WTC11 (cell line): ENCODE results near the gene PTPRK. TPM values are rescaled to one million over a fixed set of nuclear protein-coding genes. Genes with fewer than 3 reads are reported as not detected.

Source experiments
- ATAC-seq: fragments of 200-7000 bp; cut with Tn5 transposase; 2 replicates; pipeline ENCODE4 v1.10.0; 2021; ENCODE audit warnings: mild to moderate bottlenecking, moderate library complexity
- CTCF ChIA-PET: fragments of 300-600 bp; sonication (Branson Sonifier 250); formaldehyde crosslinking; loops from one replicate; lab custom pipeline; 2021; ENCODE audit warnings: antibody characterized with exemption; lab: Charles Lee
- POLR2A ChIA-PET: fragments of 350-600 bp; sonication (Branson Sonifier 250); formaldehyde crosslinking; loops from one replicate; lab custom pipeline; 2021; ENCODE audit warnings: antibody characterized with exemption; lab: Charles Lee
- DNase-seq: peaks from one replicate; pipeline ENCODE4 v3.0.0; 2021; ENCODE audit warnings: low spot score
- H3K27ac Mint-ChIP-seq: 2 replicates; pipeline ENCODE4 v1.8.0; 2021; ENCODE audit warnings: mixed read lengths
- H3K27me3 Mint-ChIP-seq: 2 replicates; pipeline ENCODE4 v1.8.0; 2021; ENCODE audit warnings: low read depth, mild to moderate bottlenecking, moderate library complexity, mixed read lengths
- H3K36me3 Mint-ChIP-seq: 2 replicates; pipeline ENCODE4 v1.8.0; 2021; ENCODE audit warnings: mixed read lengths
- H3K4me1 Mint-ChIP-seq: 2 replicates; pipeline ENCODE4 v1.8.0; 2022; ENCODE audit warnings: mixed read lengths
- H3K4me3 Mint-ChIP-seq: 2 replicates; pipeline ENCODE4 v1.8.0; 2021; ENCODE audit warnings: mild to moderate bottlenecking, moderate library complexity, mixed read lengths
- H3K9me3 Mint-ChIP-seq: 2 replicates; pipeline ENCODE4 v1.8.0; 2021; ENCODE audit warnings: mixed read lengths
- CREB1 ChIP-seq: sonication (generic); formaldehyde crosslinking; IDR thresholded peaks from 2 replicates; pipeline ENCODE4 v1.8.0; 2023; ENCODE audit warnings: mild to moderate bottlenecking, missing genetic modification reagents
- ESRRA ChIP-seq: sonication (generic); formaldehyde crosslinking; IDR thresholded peaks from 2 replicates; pipeline ENCODE4 v1.8.1; 2022; ENCODE audit warnings: mild to moderate bottlenecking, missing genetic modification reagents, borderline replicate concordance
- IRF2 ChIP-seq: sonication (generic); formaldehyde crosslinking; IDR thresholded peaks from 2 replicates; pipeline ENCODE4 v1.8.0; 2022; ENCODE audit warnings: low read depth, missing genetic modification reagents, borderline replicate concordance
- NR3C1 ChIP-seq: sonication (generic); formaldehyde crosslinking; conservative IDR thresholded peaks from 2 replicates; pipeline ENCODE4 v1.8.1; 2023; ENCODE audit warnings: low read depth, mild to moderate bottlenecking, missing genetic modification reagents
- SP1 ChIP-seq: sonication (generic); formaldehyde crosslinking; conservative IDR thresholded peaks from 2 replicates; pipeline ENCODE4 v1.8.1; 2022; ENCODE audit warnings: missing genetic modification reagents
- TEAD1 ChIP-seq: sonication (generic); formaldehyde crosslinking; IDR thresholded peaks from 2 replicates; pipeline ENCODE4 v1.8.0; 2022; ENCODE audit warnings: mild to moderate bottlenecking, missing genetic modification reagents
- ZNF219 ChIP-seq: sonication (generic); formaldehyde crosslinking; IDR thresholded peaks from 2 replicates; pipeline ENCODE4 v1.8.0; 2023; ENCODE audit warnings: missing genetic modification reagents, mild to moderate bottlenecking, borderline replicate concordance
- total RNA-seq: library from RNA; stranded (reverse); gene quantifications from 3 replicates; pipeline ENCODE4 v1.2.3, GENCODE V29; 2021
- TF ChIP-seq, protein P1 (sequence below): fragments of 250-450 bp; sonication (Bioruptor Pico); IDR thresholded peaks from 2 replicates; pipeline ENCODE4 v1.9.0; 2021; ENCODE audit warnings: mild to moderate bottlenecking, borderline replicate concordance
- TF ChIP-seq, protein P2 (sequence below): sonication (generic); formaldehyde crosslinking; IDR thresholded peaks from 2 replicates; pipeline ENCODE4 v1.8.1; 2022; ENCODE audit warnings: mild to moderate bottlenecking, missing genetic modification reagents, moderate library complexity, borderline replicate concordance
- TF ChIP-seq, protein P3 (sequence below): sonication (generic); formaldehyde crosslinking; IDR thresholded peaks from 2 replicates; pipeline ENCODE4 v1.8.0; 2023; ENCODE audit warnings: missing genetic modification reagents
- TF ChIP-seq, protein P4 (sequence below): sonication (generic); formaldehyde crosslinking; IDR thresholded peaks from 2 replicates; pipeline ENCODE4 v1.8.1; 2023; ENCODE audit warnings: mild to moderate bottlenecking, missing genetic modification reagents, borderline replicate concordance
- TF ChIP-seq, protein P5 (sequence below): sonication (generic); formaldehyde crosslinking; IDR thresholded peaks from 2 replicates; pipeline ENCODE4 v1.8.0; 2022; ENCODE audit warnings: mild to moderate bottlenecking, missing genetic modification reagents
- TF ChIP-seq, protein P6 (sequence below): fragments of 250-450 bp; sonication (Bioruptor Pico); IDR thresholded peaks from 2 replicates; pipeline ENCODE4 v1.9.0; 2021; ENCODE audit warnings: moderate library complexity, mild to moderate bottlenecking, inconsistent platforms, borderline replicate concordance
- TF ChIP-seq, protein P7 (sequence below): fragments of 250-450 bp; sonication (Bioruptor Pico); IDR thresholded peaks from 2 replicates; pipeline ENCODE4 v2.1.2; 2022; ENCODE audit warnings: mild to moderate bottlenecking, moderate library complexity

PTPRK gene
- total RNA-seq, 1 experiment from 2014 or later: 44.8 TPM

DNA sequence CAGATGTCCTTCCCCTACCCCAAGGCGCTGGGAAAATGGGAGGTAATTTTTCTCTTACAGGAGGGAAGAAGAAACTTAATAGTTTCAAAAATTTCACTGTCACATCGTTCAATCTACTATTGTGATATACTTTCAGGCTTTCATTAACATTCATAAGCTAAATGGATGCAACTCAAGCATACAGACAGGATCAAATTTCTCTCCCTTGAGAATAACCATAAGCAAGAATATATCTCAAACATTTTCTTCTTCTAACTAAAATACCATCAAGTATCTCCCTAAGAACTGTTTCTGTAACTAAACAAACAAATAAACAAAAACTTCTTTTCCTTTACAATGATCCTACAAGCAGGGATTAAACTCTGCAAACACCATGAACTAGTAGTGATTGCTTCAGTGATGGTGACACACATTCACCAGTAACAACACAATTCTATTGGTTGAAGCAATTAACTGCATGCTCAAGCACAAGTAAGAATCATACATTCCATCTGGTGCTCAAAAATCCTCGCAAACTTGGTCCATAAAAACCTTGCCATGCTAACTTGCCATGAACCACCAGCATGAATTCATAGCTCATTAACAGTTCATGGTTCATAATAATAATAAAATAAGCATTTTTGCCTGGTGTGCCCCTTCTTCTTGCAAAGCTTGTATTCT is 183.8 kb downstream of the PTPRK start (continued):
- TF ChIP-seq, protein P1, sequence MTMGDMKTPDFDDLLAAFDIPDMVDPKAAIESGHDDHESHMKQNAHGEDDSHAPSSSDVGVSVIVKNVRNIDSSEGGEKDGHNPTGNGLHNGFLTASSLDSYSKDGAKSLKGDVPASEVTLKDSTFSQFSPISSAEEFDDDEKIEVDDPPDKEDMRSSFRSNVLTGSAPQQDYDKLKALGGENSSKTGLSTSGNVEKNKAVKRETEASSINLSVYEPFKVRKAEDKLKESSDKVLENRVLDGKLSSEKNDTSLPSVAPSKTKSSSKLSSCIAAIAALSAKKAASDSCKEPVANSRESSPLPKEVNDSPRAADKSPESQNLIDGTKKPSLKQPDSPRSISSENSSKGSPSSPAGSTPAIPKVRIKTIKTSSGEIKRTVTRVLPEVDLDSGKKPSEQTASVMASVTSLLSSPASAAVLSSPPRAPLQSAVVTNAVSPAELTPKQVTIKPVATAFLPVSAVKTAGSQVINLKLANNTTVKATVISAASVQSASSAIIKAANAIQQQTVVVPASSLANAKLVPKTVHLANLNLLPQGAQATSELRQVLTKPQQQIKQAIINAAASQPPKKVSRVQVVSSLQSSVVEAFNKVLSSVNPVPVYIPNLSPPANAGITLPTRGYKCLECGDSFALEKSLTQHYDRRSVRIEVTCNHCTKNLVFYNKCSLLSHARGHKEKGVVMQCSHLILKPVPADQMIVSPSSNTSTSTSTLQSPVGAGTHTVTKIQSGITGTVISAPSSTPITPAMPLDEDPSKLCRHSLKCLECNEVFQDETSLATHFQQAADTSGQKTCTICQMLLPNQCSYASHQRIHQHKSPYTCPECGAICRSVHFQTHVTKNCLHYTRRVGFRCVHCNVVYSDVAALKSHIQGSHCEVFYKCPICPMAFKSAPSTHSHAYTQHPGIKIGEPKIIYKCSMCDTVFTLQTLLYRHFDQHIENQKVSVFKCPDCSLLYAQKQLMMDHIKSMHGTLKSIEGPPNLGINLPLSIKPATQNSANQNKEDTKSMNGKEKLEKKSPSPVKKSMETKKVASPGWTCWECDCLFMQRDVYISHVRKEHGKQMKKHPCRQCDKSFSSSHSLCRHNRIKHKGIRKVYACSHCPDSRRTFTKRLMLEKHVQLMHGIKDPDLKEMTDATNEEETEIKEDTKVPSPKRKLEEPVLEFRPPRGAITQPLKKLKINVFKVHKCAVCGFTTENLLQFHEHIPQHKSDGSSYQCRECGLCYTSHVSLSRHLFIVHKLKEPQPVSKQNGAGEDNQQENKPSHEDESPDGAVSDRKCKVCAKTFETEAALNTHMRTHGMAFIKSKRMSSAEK: no peak
- TF ChIP-seq, protein P2, sequence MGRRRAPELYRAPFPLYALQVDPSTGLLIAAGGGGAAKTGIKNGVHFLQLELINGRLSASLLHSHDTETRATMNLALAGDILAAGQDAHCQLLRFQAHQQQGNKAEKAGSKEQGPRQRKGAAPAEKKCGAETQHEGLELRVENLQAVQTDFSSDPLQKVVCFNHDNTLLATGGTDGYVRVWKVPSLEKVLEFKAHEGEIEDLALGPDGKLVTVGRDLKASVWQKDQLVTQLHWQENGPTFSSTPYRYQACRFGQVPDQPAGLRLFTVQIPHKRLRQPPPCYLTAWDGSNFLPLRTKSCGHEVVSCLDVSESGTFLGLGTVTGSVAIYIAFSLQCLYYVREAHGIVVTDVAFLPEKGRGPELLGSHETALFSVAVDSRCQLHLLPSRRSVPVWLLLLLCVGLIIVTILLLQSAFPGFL (CRISPR knock-in tag): no peak
- TF ChIP-seq CREB1 (no peak), ESRRA (CRISPR knock-in tag) (no peak), IRF2 (CRISPR knock-in tag) (no peak), NR3C1 (CRISPR knock-in tag) (no peak)
- TF ChIP-seq, protein P3, sequence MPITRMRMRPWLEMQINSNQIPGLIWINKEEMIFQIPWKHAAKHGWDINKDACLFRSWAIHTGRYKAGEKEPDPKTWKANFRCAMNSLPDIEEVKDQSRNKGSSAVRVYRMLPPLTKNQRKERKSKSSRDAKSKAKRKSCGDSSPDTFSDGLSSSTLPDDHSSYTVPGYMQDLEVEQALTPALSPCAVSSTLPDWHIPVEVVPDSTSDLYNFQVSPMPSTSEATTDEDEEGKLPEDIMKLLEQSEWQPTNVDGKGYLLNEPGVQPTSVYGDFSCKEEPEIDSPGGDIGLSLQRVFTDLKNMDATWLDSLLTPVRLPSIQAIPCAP (CRISPR knock-in tag): no peak

DNA sequence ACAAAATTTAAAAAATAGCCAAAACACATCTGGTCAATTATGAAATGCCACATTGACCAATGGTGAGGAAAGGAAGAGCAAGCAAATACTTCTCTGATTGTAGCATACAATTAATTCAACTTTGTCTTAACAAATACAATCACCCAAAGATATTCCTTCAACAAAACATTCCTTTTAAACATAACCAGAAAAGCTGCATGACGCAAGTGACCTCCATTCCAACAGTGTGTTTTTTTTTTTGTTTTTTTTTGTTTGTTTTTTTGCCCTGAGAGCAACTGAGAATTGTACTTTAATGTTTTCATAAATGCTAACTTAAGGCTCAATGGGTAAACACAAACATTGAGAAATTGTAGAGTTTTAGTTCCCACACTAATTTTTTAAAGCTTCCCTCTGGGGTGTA is 184.4 kb downstream of the PTPRK start:
- TF ChIP-seq, protein P2 (CRISPR knock-in tag): no peak
- TF ChIP-seq, protein P3 (CRISPR knock-in tag): no peak
- TF ChIP-seq SP1: no peak
- Mint-ChIP-seq H3K9me3 (no peaks in the 10 kb centered on the region), H3K27me3 (no peaks in the 10 kb centered on the region), H3K36me3 (no peaks in the 10 kb centered on the region), H3K27ac (no peak overlapping the region), H3K4me3 (no peak overlapping the region), H3K4me1 (peaks cover 28% of the 10 kb centered on the region)
- ATAC-seq: no peak
- DNase-seq: no peak
- ChIA-PET POLR2A (no interaction called here), CTCF (interaction anchor here (0.7 kb wide), 1 partner anchor 177 kb away, joined by 3 read pairs; no protein-coding TSS in a partner anchor)

DNA sequence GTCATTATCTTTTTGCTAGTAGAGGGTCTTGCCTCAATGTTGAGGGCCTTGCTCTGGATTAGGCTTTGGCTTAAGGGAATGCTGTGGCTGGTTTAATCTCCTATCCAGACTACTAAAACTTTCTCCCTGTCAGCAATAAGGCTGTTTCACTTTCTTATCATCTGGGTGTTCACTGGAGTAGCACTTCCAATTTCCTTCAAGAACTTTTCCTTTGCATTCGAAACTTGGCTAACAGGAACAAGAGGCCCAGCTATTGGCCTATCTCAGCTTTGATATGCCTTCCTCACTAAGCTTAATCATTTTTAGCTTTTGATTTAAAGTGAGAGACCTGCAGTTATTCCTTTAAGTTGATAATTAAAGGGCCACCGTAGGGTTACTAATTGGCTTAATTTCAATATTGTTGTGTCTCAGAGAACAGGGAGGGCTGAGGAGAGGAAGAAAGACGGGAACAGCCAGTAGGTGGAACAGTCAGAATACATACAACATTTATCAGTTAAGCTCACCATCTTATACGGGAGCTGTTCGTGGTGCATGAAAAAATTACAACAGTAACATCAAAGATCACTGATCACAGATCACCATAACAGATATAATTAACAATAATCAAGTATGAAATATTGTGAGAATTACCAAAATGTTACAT is 186.7 kb downstream of the PTPRK start:
- no peak; the same call in 1 of the 2 replicates for ATAC-seq
- DNase-seq: no peak
- POLR2A ChIA-PET: no interaction called here
- no peak overlapping the region for H3K27ac Mint-ChIP-seq
- H3K36me3 Mint-ChIP-seq: no peaks in the 10 kb centered on the region
- H3K27me3 Mint-ChIP-seq: no peaks in the 10 kb centered on the region
- H3K9me3 Mint-ChIP-seq: no peaks in the 10 kb centered on the region
- CTCF ChIA-PET: no interaction called here
- H3K4me3 Mint-ChIP-seq: no peak overlapping the region
- H3K4me1 Mint-ChIP-seq: peaks cover 27% of the 10 kb centered on the region
- TF ChIP-seq, protein P4, sequence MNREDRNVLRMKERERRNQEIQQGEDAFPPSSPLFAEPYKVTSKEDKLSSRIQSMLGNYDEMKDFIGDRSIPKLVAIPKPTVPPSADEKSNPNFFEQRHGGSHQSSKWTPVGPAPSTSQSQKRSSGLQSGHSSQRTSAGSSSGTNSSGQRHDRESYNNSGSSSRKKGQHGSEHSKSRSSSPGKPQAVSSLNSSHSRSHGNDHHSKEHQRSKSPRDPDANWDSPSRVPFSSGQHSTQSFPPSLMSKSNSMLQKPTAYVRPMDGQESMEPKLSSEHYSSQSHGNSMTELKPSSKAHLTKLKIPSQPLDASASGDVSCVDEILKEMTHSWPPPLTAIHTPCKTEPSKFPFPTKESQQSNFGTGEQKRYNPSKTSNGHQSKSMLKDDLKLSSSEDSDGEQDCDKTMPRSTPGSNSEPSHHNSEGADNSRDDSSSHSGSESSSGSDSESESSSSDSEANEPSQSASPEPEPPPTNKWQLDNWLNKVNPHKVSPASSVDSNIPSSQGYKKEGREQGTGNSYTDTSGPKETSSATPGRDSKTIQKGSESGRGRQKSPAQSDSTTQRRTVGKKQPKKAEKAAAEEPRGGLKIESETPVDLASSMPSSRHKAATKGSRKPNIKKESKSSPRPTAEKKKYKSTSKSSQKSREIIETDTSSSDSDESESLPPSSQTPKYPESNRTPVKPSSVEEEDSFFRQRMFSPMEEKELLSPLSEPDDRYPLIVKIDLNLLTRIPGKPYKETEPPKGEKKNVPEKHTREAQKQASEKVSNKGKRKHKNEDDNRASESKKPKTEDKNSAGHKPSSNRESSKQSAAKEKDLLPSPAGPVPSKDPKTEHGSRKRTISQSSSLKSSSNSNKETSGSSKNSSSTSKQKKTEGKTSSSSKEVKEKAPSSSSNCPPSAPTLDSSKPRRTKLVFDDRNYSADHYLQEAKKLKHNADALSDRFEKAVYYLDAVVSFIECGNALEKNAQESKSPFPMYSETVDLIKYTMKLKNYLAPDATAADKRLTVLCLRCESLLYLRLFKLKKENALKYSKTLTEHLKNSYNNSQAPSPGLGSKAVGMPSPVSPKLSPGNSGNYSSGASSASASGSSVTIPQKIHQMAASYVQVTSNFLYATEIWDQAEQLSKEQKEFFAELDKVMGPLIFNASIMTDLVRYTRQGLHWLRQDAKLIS: no peak
- TF ChIP-seq, protein P5, sequence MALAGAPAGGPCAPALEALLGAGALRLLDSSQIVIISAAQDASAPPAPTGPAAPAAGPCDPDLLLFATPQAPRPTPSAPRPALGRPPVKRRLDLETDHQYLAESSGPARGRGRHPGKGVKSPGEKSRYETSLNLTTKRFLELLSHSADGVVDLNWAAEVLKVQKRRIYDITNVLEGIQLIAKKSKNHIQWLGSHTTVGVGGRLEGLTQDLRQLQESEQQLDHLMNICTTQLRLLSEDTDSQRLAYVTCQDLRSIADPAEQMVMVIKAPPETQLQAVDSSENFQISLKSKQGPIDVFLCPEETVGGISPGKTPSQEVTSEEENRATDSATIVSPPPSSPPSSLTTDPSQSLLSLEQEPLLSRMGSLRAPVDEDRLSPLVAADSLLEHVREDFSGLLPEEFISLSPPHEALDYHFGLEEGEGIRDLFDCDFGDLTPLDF: no peak
- TF ChIP-seq TEAD1 (CRISPR knock-in tag) (no peak), ZNF219 (CRISPR knock-in tag) (no peak)
- TF ChIP-seq, protein P6, sequence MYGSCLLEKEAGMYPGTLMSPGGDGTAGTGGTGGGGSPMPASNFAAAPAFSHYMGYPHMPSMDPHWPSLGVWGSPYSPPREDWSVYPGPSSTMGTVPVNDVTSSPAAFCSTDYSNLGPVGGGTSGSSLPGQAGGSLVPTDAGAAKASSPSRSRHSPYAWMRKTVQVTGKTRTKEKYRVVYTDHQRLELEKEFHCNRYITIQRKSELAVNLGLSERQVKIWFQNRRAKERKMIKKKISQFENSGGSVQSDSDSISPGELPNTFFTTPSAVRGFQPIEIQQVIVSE (CRISPR knock-in tag): no peak
- TF ChIP-seq, protein P7, sequence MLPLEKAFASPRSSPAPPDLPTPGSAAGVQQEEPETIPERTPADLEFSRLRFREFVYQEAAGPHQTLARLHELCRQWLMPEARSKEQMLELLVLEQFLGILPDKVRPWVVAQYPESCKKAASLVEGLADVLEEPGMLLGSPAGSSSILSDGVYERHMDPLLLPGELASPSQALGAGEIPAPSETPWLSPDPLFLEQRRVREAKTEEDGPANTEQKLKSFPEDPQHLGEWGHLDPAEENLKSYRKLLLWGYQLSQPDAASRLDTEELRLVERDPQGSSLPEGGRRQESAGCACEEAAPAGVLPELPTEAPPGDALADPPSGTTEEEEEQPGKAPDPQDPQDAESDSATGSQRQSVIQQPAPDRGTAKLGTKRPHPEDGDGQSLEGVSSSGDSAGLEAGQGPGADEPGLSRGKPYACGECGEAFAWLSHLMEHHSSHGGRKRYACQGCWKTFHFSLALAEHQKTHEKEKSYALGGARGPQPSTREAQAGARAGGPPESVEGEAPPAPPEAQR (CRISPR knock-in tag): no peak
